Heart left ventricle (tissue), 16 donors: Measurements from ENCODE around the gene AASS. TPM values are rescaled to one million over a fixed set of nuclear protein-coding genes. Genes with fewer than 3 reads are reported as not detected.

Experiments
- ATAC-seq, 4 donors: fragments of 200-7000 bp; cut with Tn5 transposase; one replicate each; pipeline ENCODE4 v1.9.1; 2020 to 2022; ENCODE audit warnings: moderate library complexity in 4 of 4, mild to moderate bottlenecking in 3 of 4, moderate number of reproducible peaks in 1 of 4
- DNase-seq, 5 donors: peaks; one replicate each; pipeline ENCODE4 v3.0.0-alpha.2; 2020
- H3K27ac ChIP-seq, 12 donors: fragments of 200-600 bp; sonication (generic) in 4 of 12; one replicate each; pipeline versions ENCODE4 v1.5.0 to v1.8.0; 2016 to 2022; ENCODE audit warnings: mild to moderate bottlenecking in 2 of 12
- H3K27me3 ChIP-seq, 9 donors: fragments of 200-600 bp; sonication (generic) in 2 of 9; one replicate each; pipeline versions ENCODE4 v1.5.1 to v1.8.0; 2016 to 2022; ENCODE audit warnings: mild to moderate bottlenecking in 3 of 9
- H3K36me3 ChIP-seq, 9 donors: fragments of 200-600 bp; sonication (generic) in 2 of 9; one replicate each; pipeline versions ENCODE4 v1.5.0 to v1.8.0; 2018 to 2022; ENCODE audit warnings: mild to moderate bottlenecking in 2 of 9
- H3K4me1 ChIP-seq, 12 donors: fragments of 200-600 bp; sonication (generic) in 4 of 12; one replicate each; pipeline versions ENCODE4 v1.5.0 to v1.8.0; 2016 to 2022; ENCODE audit warnings: mild to moderate bottlenecking in 3 of 12
- H3K4me3 ChIP-seq, 12 donors: fragments of 200-600 bp; sonication (generic) in 4 of 12; one replicate each; pipeline versions ENCODE4 v1.5.0 to v1.8.0; 2017 to 2022; ENCODE audit warnings: mild to moderate bottlenecking in 9 of 12, moderate library complexity in 4 of 12
- H3K9me3 ChIP-seq, 12 donors: fragments of 200-600 bp; sonication (generic) in 4 of 12; one replicate each; pipeline versions ENCODE4 v1.5.0 to v1.8.0; 2016 to 2022; ENCODE audit warnings: mild to moderate bottlenecking in 1 of 12
- POLR2A ChIP-seq, 2 donors: fragments of 450-650 bp; IDR thresholded peaks; one replicate each; pipeline ENCODE4 v1.6.1; 2017; ENCODE audit warnings: antibody characterized with exemption in 2 of 2, mild to moderate bottlenecking in 2 of 2, moderate library complexity in 2 of 2
- WGBS, 4 donors: extraction: QIAGEN DNeasy Blood & Tissue Kit in 2 of 4; methylation state at CpG; one replicate each; pipeline versions ENCODE4 v1.1.5 to v1.1.7; 2013 to 2018; 5-methylcytosine and 5-hydroxymethylcytosine counted together
- intact Hi-C, 10 donors: fragments of 100-400 bp; cut with DNase I; formaldehyde crosslinking; loops; one replicate each; pipeline versions ENCODE4 v1.11.1 to v1.14.2; 2022
- polyA plus RNA-seq, 2 donors: library from polyadenylated mRNA; stranded (reverse); fragments of 200-250 nt; gene quantifications; one replicate each; pipeline ENCODE4 v1.2.3, GENCODE V29; 2013
- total RNA-seq, 9 donors: library from RNA; depleted of rRNA in 2 of 9; stranded (reverse); fragments of >200 nt in 2 of 9; fragmentation: NEBNext Ultra II Directional in 3 of 9; extraction: Animal tissue kit (Norgen Biotek cat#: 25700) in 3 of 9; gene quantifications; one replicate each; pipeline versions ENCODE4 v1.1.0 to v1.2.4, GENCODE V29; 2016 to 2023
- TF ChIP-seq, protein P1 (sequence below), 12 donors: fragments of 200-600 bp; sonication (generic) in 4 of 12; IDR thresholded peaks; one replicate each; pipeline versions ENCODE4 v1.5.0 to v1.8.0; 2018 to 2022; ENCODE audit warnings: antibody characterized with exemption in 12 of 12, mild to moderate bottlenecking in 5 of 12
- donor health status: ischemic (EF 13 %, LVEDD 7.1; RV severe dilation, severe dysfunction).
- donor health status: healthy with polysubstance abuse.
- donor health status: DM: no; HTN: yes; CAD: no.
- donor health status: DM: no; HTN: no; CAD: no.
- donor health status: ischemic (EF 25% LVEDD 6.9; RV normal size, moderate dysfunction).
- donor health status: ischemic (EF 25% LVEDD 5.7; RV mildly dilated, moderate dysfunction).
- donor health status: healthy.
- donor health status: DM: yes; HTN: yes; CAD: no.
- donor health status: ischemic (EF 35%, LVEDD 5.7; RV mildly dilated, moderate dysfunction).
- donor health status: nonischemic (EF 11% LVEDD 7.7; RV severe dilation, severe dysfunction).
- donor health status: DM: yes; HTN: yes; CAD: no.
- donor health status: PGD.
- donor health status: ischemic (EF 29% LVEDD 5.4; RV normal size, mild dysfunction).
- donor health status: nonischemic (EF 23%, LVEDD 6.1; RV moderate dilation, normal function).

The AASS gene
- total and polyA plus RNA-seq, 11 donors: 10.3 to 90.1 (median 32.2) TPM

DNA sequence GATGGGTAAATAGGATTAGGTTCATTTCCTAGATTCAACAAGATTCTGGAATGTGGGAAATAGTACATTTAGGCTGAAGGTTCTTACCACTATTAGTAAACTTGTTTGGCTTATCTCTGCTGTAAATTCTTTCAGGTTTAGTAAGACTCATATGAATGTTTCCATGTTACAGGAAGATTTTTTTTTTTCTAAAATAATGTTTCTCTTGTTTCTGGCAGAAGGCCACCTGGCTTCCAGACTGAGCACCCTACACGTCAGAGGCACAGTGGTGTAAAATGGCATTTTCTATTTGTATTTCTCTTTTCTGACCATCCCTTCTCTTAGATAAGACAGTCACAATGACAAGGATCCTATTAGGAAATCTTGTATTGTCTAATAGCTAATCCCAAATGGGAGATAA lies 22.7 kb upstream of the AASS start:
- ATAC-seq: no peak

DNA sequence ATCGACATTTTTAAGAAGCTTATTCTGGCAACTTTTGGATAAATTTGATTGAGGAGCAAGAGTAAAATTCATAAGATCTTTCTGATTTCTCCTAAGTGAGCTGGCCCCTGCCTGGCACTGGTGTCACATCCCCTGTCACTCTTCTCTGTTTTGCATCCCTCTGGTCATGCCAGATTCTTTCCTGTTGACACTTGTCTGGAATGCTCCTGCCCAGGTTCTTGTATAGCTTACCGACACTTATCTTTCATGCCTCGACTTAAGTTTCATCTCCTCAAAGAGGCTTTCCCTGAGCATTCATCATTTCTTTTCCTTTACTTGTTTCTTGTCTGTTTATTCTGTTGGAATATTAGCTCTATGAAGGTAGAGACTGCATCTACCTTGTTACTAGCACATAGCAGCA lies 22.2 kb upstream of the AASS start:
- no peaks in the 10 kb centered on the region for H3K36me3 ChIP-seq
- no peak overlapping the region for H3K27ac ChIP-seq
- no peaks in the 10 kb centered on the region for H3K9me3 ChIP-seq
- no peaks in the 10 kb centered on the region for H3K27me3 ChIP-seq
- WGBS, 4 donors: 46 to 56% (median 52%) methylated on average over 3 of the region's 3 CpGs
- ATAC-seq: no peak
- DNase-seq: no peak
- TF ChIP-seq POLR2A (IDR thresholded peaks at IDR 0.05): no peak
- TF ChIP-seq, protein P1, sequence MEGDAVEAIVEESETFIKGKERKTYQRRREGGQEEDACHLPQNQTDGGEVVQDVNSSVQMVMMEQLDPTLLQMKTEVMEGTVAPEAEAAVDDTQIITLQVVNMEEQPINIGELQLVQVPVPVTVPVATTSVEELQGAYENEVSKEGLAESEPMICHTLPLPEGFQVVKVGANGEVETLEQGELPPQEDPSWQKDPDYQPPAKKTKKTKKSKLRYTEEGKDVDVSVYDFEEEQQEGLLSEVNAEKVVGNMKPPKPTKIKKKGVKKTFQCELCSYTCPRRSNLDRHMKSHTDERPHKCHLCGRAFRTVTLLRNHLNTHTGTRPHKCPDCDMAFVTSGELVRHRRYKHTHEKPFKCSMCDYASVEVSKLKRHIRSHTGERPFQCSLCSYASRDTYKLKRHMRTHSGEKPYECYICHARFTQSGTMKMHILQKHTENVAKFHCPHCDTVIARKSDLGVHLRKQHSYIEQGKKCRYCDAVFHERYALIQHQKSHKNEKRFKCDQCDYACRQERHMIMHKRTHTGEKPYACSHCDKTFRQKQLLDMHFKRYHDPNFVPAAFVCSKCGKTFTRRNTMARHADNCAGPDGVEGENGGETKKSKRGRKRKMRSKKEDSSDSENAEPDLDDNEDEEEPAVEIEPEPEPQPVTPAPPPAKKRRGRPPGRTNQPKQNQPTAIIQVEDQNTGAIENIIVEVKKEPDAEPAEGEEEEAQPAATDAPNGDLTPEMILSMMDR (IDR thresholded peaks at IDR 0.05): no peak
- intact Hi-C loops: no loop called here
- no peak overlapping the region for H3K4me3 ChIP-seq
- no peaks in the 10 kb centered on the region for H3K4me1 ChIP-seq

More for the DNA sequence above, 22.7 kb upstream of the AASS start:
- Histone ChIP-seq H3K4me1 (no peaks in the 10 kb centered on the region), H3K4me3 (no peak overlapping the region), H3K27ac (no peak overlapping the region), H3K27me3 (no peaks in the 10 kb centered on the region), H3K36me3 (no peaks in the 10 kb centered on the region), H3K9me3 (no peaks in the 10 kb centered on the region)
- WGBS, 4 donors: 24 to 52% (median 35%) methylated on average over 1 of the region's 1 CpG
- no peak for TF ChIP-seq POLR2A (IDR thresholded peaks at IDR 0.05)
- TF ChIP-seq, protein P1 (IDR thresholded peaks at IDR 0.05): no peak
- intact Hi-C loops: no loop called here
- DNase-seq: no peak

DNA sequence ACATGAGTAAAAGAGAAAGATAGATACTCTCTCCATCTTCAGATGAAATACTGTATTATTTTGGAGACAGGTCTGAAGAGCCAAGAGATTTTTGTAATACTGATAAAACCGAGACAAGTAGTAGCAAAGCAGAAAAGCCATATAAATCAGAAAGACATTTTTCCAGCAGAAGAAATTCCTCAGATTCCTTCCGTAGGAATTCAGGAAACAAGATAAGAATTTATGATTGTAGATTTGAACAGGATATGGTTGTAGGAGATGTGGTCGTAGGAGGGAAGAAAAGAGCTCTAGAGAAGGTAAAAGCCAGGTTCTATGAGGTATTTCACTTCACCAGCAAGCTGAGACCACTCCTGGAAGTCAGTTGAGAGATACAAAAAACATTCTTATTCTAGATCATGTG lies 17.6 kb upstream of the AASS start:
- intact Hi-C loops: no loop called here
- H3K4me1 ChIP-seq: no peaks in the 10 kb centered on the region
- no peak overlapping the region for H3K27ac ChIP-seq
- 42 to 53% (median 48%) methylated on average over 3 of the region's 3 CpGs for WGBS, 4 donors
- no peaks in the 10 kb centered on the region for H3K27me3 ChIP-seq
- no peak overlapping the region for H3K4me3 ChIP-seq
- no peaks in the 10 kb centered on the region for H3K36me3 ChIP-seq
- ATAC-seq (no peak), DNase-seq (no peak)
- no peaks in the 10 kb centered on the region for H3K9me3 ChIP-seq
- TF ChIP-seq, protein P1 (IDR thresholded peaks at IDR 0.05): no peak
- TF ChIP-seq POLR2A (IDR thresholded peaks at IDR 0.05): no peak

DNA sequence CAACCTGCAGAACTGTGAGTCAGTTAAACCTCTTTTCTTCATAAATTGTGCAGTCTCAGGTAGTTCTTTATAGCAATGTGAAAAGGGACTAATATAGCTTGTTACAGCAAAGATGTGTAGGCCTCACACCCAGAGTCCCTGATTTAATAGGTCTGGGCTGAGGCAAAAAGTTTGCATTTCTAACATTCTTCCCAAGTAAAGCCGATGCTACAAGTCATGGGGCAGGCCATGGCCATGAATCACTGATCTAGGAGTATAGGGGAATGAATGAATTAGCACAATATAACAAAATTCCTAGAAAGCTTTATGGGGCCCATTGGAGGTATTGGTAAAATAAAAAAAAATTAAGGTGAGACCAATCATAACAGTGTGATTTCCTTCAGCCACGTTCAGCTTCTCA lies 11.5 kb upstream of the AASS start:
- intact Hi-C loops: no loop called here
- H3K36me3 ChIP-seq: no peaks in the 10 kb centered on the region
- ATAC-seq (no peak), DNase-seq (no peak)
- no peak overlapping the region for H3K4me3 ChIP-seq
- TF ChIP-seq, protein P1 (IDR thresholded peaks at IDR 0.05): no peak
- no peak for TF ChIP-seq POLR2A (IDR thresholded peaks at IDR 0.05)
- H3K27me3 ChIP-seq: no peaks in the 10 kb centered on the region
- no peak overlapping the region for H3K27ac ChIP-seq
- 60 to 66% (median 64%) methylated on average over 2 of the region's 2 CpGs for WGBS, 4 donors
- no peaks in the 10 kb centered on the region for H3K4me1 ChIP-seq
- H3K9me3 ChIP-seq: no peaks in the 10 kb centered on the region
